H9 (cell line): ENCODE measurements around the gene C17orf78. TPM values are rescaled to one million over a fixed set of nuclear protein-coding genes. Genes with fewer than 3 reads are reported as not detected.
A peak's percentile ranks its signal among the peaks of the same experiment; 100 is the strongest.
"Not testable (repeated sequence)": the region's sequence is repeated elsewhere in the genome, so short reads cannot be mapped to it uniquely, and the experiment has no call there.

Experiments used
- DNase-seq: peaks from one replicate; pipeline ENCODE4 v3.0.0-alpha.2; 2017
- H2AFZ ChIP-seq: one replicate; pipeline ENCODE4 v1.6.1; 2013; ENCODE audit warnings: mild to moderate bottlenecking, low read length, control low read depth, moderate library complexity
- H2AK5ac ChIP-seq: 2 replicates; pipeline ENCODE4 v1.6.1; 2013; ENCODE audit warnings: low read length, control low read depth, mixed read lengths; ENCODE audit not compliant: insufficient read length
- H2BK120ac ChIP-seq: one replicate; pipeline ENCODE4 v1.6.1; 2013; ENCODE audit warnings: low read depth, mild to moderate bottlenecking, low read length, control low read depth, inconsistent platforms; ENCODE audit not compliant: poor library complexity, severe bottlenecking
- H2BK12ac ChIP-seq: 2 replicates; pipeline ENCODE4 v1.6.1; 2013; ENCODE audit warnings: low read length, control low read depth, mixed read lengths, low read depth; ENCODE audit not compliant: insufficient read length
- H2BK15ac ChIP-seq: 2 replicates; pipeline ENCODE4 v1.6.1; 2013; ENCODE audit warnings: low read depth, low read length, control low read depth
- H2BK20ac ChIP-seq: one replicate; pipeline ENCODE4 v1.6.1; 2013; ENCODE audit warnings: low read depth, mild to moderate bottlenecking, low read length, control low read depth, inconsistent platforms; ENCODE audit not compliant: poor library complexity, severe bottlenecking
- H2BK5ac ChIP-seq: 2 replicates; pipeline ENCODE4 v1.6.1; 2013; ENCODE audit warnings: low read length, control low read depth, mixed read lengths; ENCODE audit not compliant: insufficient read length
- H3K14ac ChIP-seq: 2 replicates; pipeline ENCODE4 v1.6.1; 2013; ENCODE audit warnings: low read length, control low read depth; ENCODE audit not compliant: insufficient read depth
- H3K18ac ChIP-seq: 2 replicates; pipeline ENCODE4 v1.6.1; 2013; ENCODE audit warnings: low read depth, mild to moderate bottlenecking, mixed read lengths, low read length, control low read depth; ENCODE audit not compliant: insufficient read length
- H3K23ac ChIP-seq: 2 replicates; pipeline ENCODE4 v1.6.1; 2013; ENCODE audit warnings: low read length, control low read depth, mixed read lengths, low read depth; ENCODE audit not compliant: insufficient read length
- H3K23me2 ChIP-seq: 2 replicates; pipeline ENCODE4 v1.6.1; 2013; ENCODE audit warnings: low read depth, mild to moderate bottlenecking, mixed read lengths, low read length, control low read depth; ENCODE audit not compliant: insufficient read length, poor library complexity, severe bottlenecking
- H3K27ac ChIP-seq: 2 replicates; pipeline ENCODE4 v1.5.1; 2013; ENCODE audit warnings: low read length, control low read depth, mixed read lengths, low read depth; ENCODE audit not compliant: insufficient read length
- H3K27me3 ChIP-seq: 2 replicates; pipeline ENCODE4 v1.6.1; 2013; ENCODE audit warnings: low read length, control low read depth, inconsistent platforms; ENCODE audit not compliant: insufficient read depth
- H3K4ac ChIP-seq: 2 replicates; pipeline ENCODE4 v1.6.1; 2013; ENCODE audit warnings: low read depth, mild to moderate bottlenecking, control low read depth, inconsistent platforms, low read length, moderate library complexity
- H3K4me1 ChIP-seq: 2 replicates; pipeline ENCODE4 v1.6.1; 2013; ENCODE audit warnings: low read length, control low read depth, inconsistent platforms; ENCODE audit not compliant: insufficient read depth
- H3K4me2 ChIP-seq: 2 replicates; pipeline ENCODE4 v1.6.1; 2013; ENCODE audit warnings: low read length, control low read depth, mixed read lengths; ENCODE audit not compliant: insufficient read length, insufficient read depth
- H3K56ac ChIP-seq: 2 replicates; pipeline ENCODE4 v1.6.1; 2013; ENCODE audit warnings: low read depth, mild to moderate bottlenecking, mixed read lengths, low read length, control low read depth; ENCODE audit not compliant: insufficient read length
- H3K79me1 ChIP-seq: 2 replicates; pipeline ENCODE4 v1.6.1; 2013; ENCODE audit warnings: low read depth, mild to moderate bottlenecking, moderate library complexity, low read length, control low read depth, inconsistent platforms; ENCODE audit not compliant: insufficient read depth, poor library complexity, severe bottlenecking
- H3K79me2 ChIP-seq: 2 replicates; pipeline ENCODE4 v1.6.1; 2013; ENCODE audit warnings: low read length, control low read depth, inconsistent platforms; ENCODE audit not compliant: insufficient read depth
- H3K9ac ChIP-seq: 2 replicates; pipeline ENCODE4 v1.6.1; 2013; ENCODE audit warnings: low read length, control low read depth, mixed read lengths; ENCODE audit not compliant: insufficient read length; ENCODE audit errors: extremely low read depth
- H3K9me3 ChIP-seq: one replicate; pipeline ENCODE4 v1.6.1; 2013; ENCODE audit warnings: low read depth, low read length, inconsistent platforms; ENCODE audit not compliant: control insufficient read depth
- H3T11ph ChIP-seq: one replicate; pipeline ENCODE4 v1.6.1; 2013; ENCODE audit warnings: mild to moderate bottlenecking, low read length, control low read depth, inconsistent platforms
- H4K20me1 ChIP-seq: one replicate; pipeline ENCODE4 v1.6.1; 2013; ENCODE audit not compliant: control insufficient read depth, insufficient read length, insufficient read depth
- H4K5ac ChIP-seq: 2 replicates; pipeline ENCODE4 v1.6.1; 2013; ENCODE audit warnings: low read depth, mild to moderate bottlenecking, mixed read lengths, low read length, control low read depth; ENCODE audit not compliant: insufficient read length
- H4K8ac ChIP-seq: replicated peaks from 2 replicates; pipeline ENCODE4 v1.6.1; 2013; ENCODE audit warnings: low read length, control low read depth, mixed read lengths, low read depth; ENCODE audit not compliant: insufficient read length
- H4K91ac ChIP-seq: 2 replicates; pipeline ENCODE4 v1.6.1; 2013; ENCODE audit warnings: low read depth, mild to moderate bottlenecking, moderate library complexity, mixed read lengths, low read length, control low read depth; ENCODE audit not compliant: insufficient read length
- H3K27ac Mint-ChIP-seq, 3 experiments: 2 replicates in 2 of 3; 3 replicates in 1 of 3; pipeline ENCODE4 v1.8.0; 2020 to 2021; ENCODE audit warnings: mixed read lengths in 3 of 3, mild to moderate bottlenecking in 1 of 3, moderate library complexity in 1 of 3
- H3K27me3 Mint-ChIP-seq: 2 replicates; pipeline ENCODE4 v1.8.0; 2021; ENCODE audit warnings: low read depth, mild to moderate bottlenecking, moderate library complexity, mixed read lengths
- H3K36me3 Mint-ChIP-seq, 3 experiments: 2 replicates in 2 of 3; 3 replicates in 1 of 3; pipeline ENCODE4 v1.8.0; 2020 to 2021; ENCODE audit warnings: low read depth in 3 of 3, mixed read lengths in 3 of 3; ENCODE audit not compliant: insufficient read depth in 1 of 3
- H3K4me1 Mint-ChIP-seq, 2 experiments: 2 replicates each; pipeline ENCODE4 v1.8.0; 2020; ENCODE audit warnings: mixed read lengths in 2 of 2
- H3K4me3 Mint-ChIP-seq, 2 experiments: 2 replicates in 1 of 2; 3 replicates in 1 of 2; pipeline ENCODE4 v1.8.0; 2020 to 2021; ENCODE audit warnings: mild to moderate bottlenecking in 2 of 2, mixed read lengths in 2 of 2, moderate library complexity in 1 of 2
- H3K9me3 Mint-ChIP-seq, 2 experiments: 2 replicates in 1 of 2; 3 replicates in 1 of 2; pipeline ENCODE4 v1.8.0; 2020; ENCODE audit warnings: mild to moderate bottlenecking in 2 of 2, mixed read lengths in 2 of 2, moderate library complexity in 1 of 2
- CTCF ChIP-seq: fragments of 200-600 bp; sonication (generic); conservative IDR thresholded peaks from 3 replicates; pipeline ENCODE4 v1.8.0; 2021; ENCODE audit warnings: antibody characterized with exemption, mild to moderate bottlenecking
- WGBS: extraction: QIAGEN DNeasy Blood & Tissue Kit; methylation state at CpG from one replicate; pipeline ENCODE4 v1.1.7; 2013; ENCODE audit warnings: missing lambda C conversion rate, low lambda C conversion rate, mixed read lengths; ENCODE audit not compliant: insufficient read length; ENCODE audit errors: extremely low coverage; 5-methylcytosine and 5-hydroxymethylcytosine counted together
- total RNA-seq: library from RNA; stranded (reverse); gene quantifications from 2 replicates; pipeline ENCODE4 v1.2.1, GENCODE V29; 2021

C17orf78 gene
- total RNA-seq, 1 experiment from 2014 or later, result not detected

DNA sequence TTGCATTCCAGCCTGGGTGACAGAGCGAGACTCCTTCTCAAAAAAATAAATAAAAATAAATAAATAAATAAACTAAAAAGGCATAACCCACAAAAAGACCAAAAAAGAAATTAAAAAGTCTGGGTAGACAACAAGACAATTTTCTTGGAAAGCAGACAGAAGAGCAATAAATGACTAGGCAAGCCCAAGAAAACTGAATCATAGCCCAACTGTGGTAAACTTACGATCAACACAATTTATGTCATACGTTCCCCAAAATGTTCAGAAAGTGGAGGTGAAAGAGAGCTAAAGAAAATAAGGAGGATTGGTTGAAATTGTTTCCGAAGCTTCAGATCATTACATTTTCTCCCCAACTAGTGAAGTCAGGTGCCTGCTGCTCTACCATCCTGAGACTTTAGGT, 31.3 kb upstream of the C17orf78 start:
- H3K79me1 ChIP-seq, result peaks cover 14% of the 10 kb centered on the region
- peaks cover 34 to 52% (median 49%) of the 10 kb centered on the region in 3 experiments for H3K36me3 Mint-ChIP-seq
- H4K8ac ChIP-seq, result no peak overlapping the region
- TF ChIP-seq CTCF, result no peak
- H3K56ac ChIP-seq, result no peak overlapping the region
- H3K4me1 Mint-ChIP-seq, result peaks cover 4 to 5% of the 10 kb centered on the region in 2 experiments; a peak in 3 of 4 replicates
- no peak overlapping the region for H3K27ac ChIP-seq
- no peaks in the 10 kb centered on the region for H3K27me3 Mint-ChIP-seq
- H3K18ac ChIP-seq, result no peak overlapping the region
- peaks cover 11 to 17% of the 10 kb centered on the region in 2 experiments for H3K9me3 Mint-ChIP-seq
- H3K9me3 ChIP-seq, result no peaks in the 10 kb centered on the region
- no peak overlapping the region for H2BK12ac ChIP-seq
- H3K4ac ChIP-seq, result no peak overlapping the region
- H3K9ac ChIP-seq, result no peak overlapping the region
- H4K20me1 ChIP-seq, result peaks cover 5% of the 10 kb centered on the region
- H2BK120ac ChIP-seq, result no peak overlapping the region
- peaks cover 24% of the 10 kb centered on the region; the same call in 1 of the 2 replicates for H3K79me2 ChIP-seq
- H3K14ac ChIP-seq, result no peak overlapping the region
- H3K23ac ChIP-seq, result no peak overlapping the region
- no peak overlapping the region for H2BK20ac ChIP-seq
- no peak overlapping the region for H4K91ac ChIP-seq
- no peak overlapping the region for H4K5ac ChIP-seq
- H3K4me1 ChIP-seq, result no peaks in the 10 kb centered on the region
- H3T11ph ChIP-seq, result no peak overlapping the region
- no peak overlapping the region for H2AK5ac ChIP-seq
- no peak overlapping the region for H3K4me3 Mint-ChIP-seq
- H3K4me2 ChIP-seq, result no peak overlapping the region
- H3K27me3 ChIP-seq, result no peaks in the 10 kb centered on the region
- H2AFZ ChIP-seq, result no peak overlapping the region
- no peak overlapping the region for H2BK15ac ChIP-seq
- no CpG with 5 or more reads among the region's 4 CpGs for WGBS
- H3K23me2 ChIP-seq, result no peaks in the 10 kb centered on the region
- no peak overlapping the region for H2BK5ac ChIP-seq
- 0 out of 7 replicates have a peak overlapping the region, but pooled peaks of 1 of the 3 experiments have one; percentile 20 for H3K27ac Mint-ChIP-seq
- DNase-seq, result no peak

GRCh38 chr17:37346863-37347402, 28.9 kb upstream of the C17orf78 start:
- not testable (repeated sequence) for H4K5ac ChIP-seq, H3K9ac ChIP-seq, H3K4me2 ChIP-seq, H3K4me3 Mint-ChIP-seq, H3K23me2 ChIP-seq, H2BK12ac ChIP-seq, DNase-seq, H3K23ac ChIP-seq, H3K4me1 ChIP-seq, H2BK20ac ChIP-seq, H2BK15ac ChIP-seq, H3K27me3 ChIP-seq, H3K4me1 Mint-ChIP-seq, H4K20me1 ChIP-seq, H3K27ac ChIP-seq, H3K14ac ChIP-seq, H3T11ph ChIP-seq, H3K9me3 ChIP-seq, H2AFZ ChIP-seq, H3K56ac ChIP-seq, H4K8ac ChIP-seq, H3K4ac ChIP-seq, H2BK120ac ChIP-seq, H3K18ac ChIP-seq, H2AK5ac ChIP-seq, H3K27me3 Mint-ChIP-seq, H2BK5ac ChIP-seq, H4K91ac ChIP-seq
- Histone ChIP-seq H3K79me2 (peaks cover 27% of the 10 kb centered on the region; the same call in 1 of the 2 replicates), H3K79me1 (peaks cover 11% of the 10 kb centered on the region)
- WGBS, result no CpG with 5 or more reads among the region's 8 CpGs
- peaks cover 30 to 49% (median 38%) of the 10 kb centered on the region in 3 experiments for H3K36me3 Mint-ChIP-seq
- peak overlapping the region in 2 of 3 experiments; percentile 2 to 26; a peak in 1 of 7 replicates for H3K27ac Mint-ChIP-seq
- peaks cover 11 to 17% of the 10 kb centered on the region in 2 experiments for H3K9me3 Mint-ChIP-seq
